OCI-LY3 (cell line): Measurements from ENCODE around the gene THY1.

ENCODE experiments used
- H2AFZ ChIP-seq: fragments of 200-600, 300-600 bp; shearing (Covaris generic); 2 replicates; pipeline ENCODE4 v1.6.0; 2014; ENCODE audit warnings: antibody characterized with exemption, low read depth, low read length
- H3K27ac ChIP-seq: fragments of 200-600, 300-600 bp; sonication (generic); 2 replicates; pipeline ENCODE4 v1.5.1; 2014; ENCODE audit warnings: mild to moderate bottlenecking, low read length, moderate library complexity, mixed read lengths
- H3K27me3 ChIP-seq: fragments of 200-600, 300-600 bp; sonication (generic); 2 replicates; pipeline ENCODE4 v1.6.1; 2014; ENCODE audit warnings: low read depth, low read length, mixed read lengths
- H3K36me3 ChIP-seq: fragments of 200-600, 300-600 bp; sonication (generic); replicated peaks from 2 replicates; pipeline ENCODE3; 2014; ENCODE audit warnings: low read depth, low read length, mixed read lengths
- H3K4me1 ChIP-seq: fragments of 300-600, 200-600 bp; sonication (generic); 2 replicates; pipeline ENCODE4 v1.6.1; 2014; ENCODE audit warnings: low read length, mixed read lengths
- H3K4me2 ChIP-seq: fragments of 200-600, 300-600 bp; sonication (generic); 2 replicates; pipeline ENCODE4 v1.6.1; 2014; ENCODE audit warnings: low read length, mixed read lengths
- H3K4me3 ChIP-seq: fragments of 300-600, 200-600 bp; sonication (generic); 2 replicates; pipeline ENCODE4 v1.5.1; 2014; ENCODE audit warnings: antibody characterized with exemption, mild to moderate bottlenecking, low read length, moderate library complexity
- H3K79me2 ChIP-seq: fragments of 300-600, 200-600 bp; shearing (Covaris generic); 2 replicates; pipeline ENCODE4 v1.6.1; 2014; ENCODE audit warnings: mild to moderate bottlenecking, low read length, mixed read lengths
- H3K9ac ChIP-seq: fragments of 300-600, 200-600 bp; shearing (Covaris generic); 2 replicates; pipeline ENCODE4 v1.6.0; 2014; ENCODE audit warnings: mild to moderate bottlenecking, low read length, moderate library complexity
- H3K9me3 ChIP-seq: fragments of 200-600, 300-600 bp; shearing (Covaris generic); 2 replicates; pipeline ENCODE4 v1.6.1; 2014; ENCODE audit warnings: low read length, mixed read lengths; ENCODE audit not compliant: insufficient read depth
- H4K20me1 ChIP-seq: fragments of 200-600, 300-600 bp; sonication (generic); 2 replicates; pipeline ENCODE4 v1.6.1; 2016; ENCODE audit warnings: low read length, mixed read lengths; ENCODE audit not compliant: insufficient read depth
- CTCF ChIP-seq: fragments of 200-600, 300-600 bp; sonication (generic); IDR thresholded peaks from 2 replicates; pipeline ENCODE4 v1.5.1; 2014; ENCODE audit warnings: antibody characterized with exemption, low read length, low read depth
- EZH2phosphoT487 ChIP-seq: fragments of 200-600 bp; shearing (Covaris generic); IDR thresholded peaks from 2 replicates; pipeline ENCODE4 v1.6.1; 2018; ENCODE audit warnings: antibody characterized with exemption, mixed run types, low read depth

THY1 gene

GRCh38 chr11:119417726-119418540 is 5.0 kb downstream of the THY1 start:
- H3K27ac ChIP-seq, result no peak overlapping the region
- H3K36me3 ChIP-seq, result peaks cover 4% of the 10 kb centered on the region
- no peaks in the 10 kb centered on the region for H3K79me2 ChIP-seq
- H3K4me2 ChIP-seq, result no peak overlapping the region
- H3K4me3 ChIP-seq, result no peak overlapping the region
- TF ChIP-seq EZH2phosphoT487, result no peak
- no peak for TF ChIP-seq CTCF
- no peaks in the 10 kb centered on the region for H3K27me3 ChIP-seq
- H2AFZ ChIP-seq, result no peak overlapping the region
- no peaks in the 10 kb centered on the region for H4K20me1 ChIP-seq
- H3K9ac ChIP-seq, result no peak overlapping the region
- no peaks in the 10 kb centered on the region for H3K9me3 ChIP-seq
- H3K4me1 ChIP-seq, result peaks cover 3% of the 10 kb centered on the region; the same call in 1 of the 2 replicates

- no peaks in the 10 kb centered on the region for H3K27me3 ChIP-seq
- H4K20me1 ChIP-seq, result no peaks in the 10 kb centered on the region
- H3K4me3 ChIP-seq, result no peak overlapping the region
- H3K27ac ChIP-seq, result no peak overlapping the region
- no peak overlapping the region for H2AFZ ChIP-seq
- H3K9ac ChIP-seq, result no peak overlapping the region
- H3K79me2 ChIP-seq, result no peaks in the 10 kb centered on the region
- peaks cover 4% of the 10 kb centered on the region for H3K36me3 ChIP-seq
- no peak overlapping the region for H3K4me2 ChIP-seq
- TF ChIP-seq CTCF, result no peak
- TF ChIP-seq EZH2phosphoT487, result no peak
- peaks cover 3% of the 10 kb centered on the region; the same call in 1 of the 2 replicates for H3K4me1 ChIP-seq
- H3K9me3 ChIP-seq, result no peaks in the 10 kb centered on the region
Measured at GRCh38 chr11:119416606-119417580, 6.1 kb downstream of the THY1 start.

- no peaks in the 10 kb centered on the region for H3K4me1 ChIP-seq
- no peak overlapping the region for H2AFZ ChIP-seq
- no peaks in the 10 kb centered on the region for H3K79me2 ChIP-seq
- H3K36me3 ChIP-seq, result peaks cover 4% of the 10 kb centered on the region
- no peaks in the 10 kb centered on the region for H3K27me3 ChIP-seq
- H3K4me3 ChIP-seq, result no peak overlapping the region
- H3K9me3 ChIP-seq, result no peaks in the 10 kb centered on the region
- no peak overlapping the region for H3K9ac ChIP-seq
- no peak overlapping the region for H3K27ac ChIP-seq
- H4K20me1 ChIP-seq, result no peaks in the 10 kb centered on the region
- TF ChIP-seq CTCF (no peak), EZH2phosphoT487 (no peak)
- no peak overlapping the region for H3K4me2 ChIP-seq
Measured at GRCh38 chr11:119415966-119416365, 7.0 kb downstream of the THY1 start.

GRCh38 chr11:119415517-119415916 is 7.5 kb downstream of the THY1 start:
- Histone ChIP-seq H4K20me1 (no peaks in the 10 kb centered on the region), H3K4me2 (no peak overlapping the region), H3K27me3 (no peaks in the 10 kb centered on the region), H3K79me2 (no peaks in the 10 kb centered on the region), H3K27ac (no peak overlapping the region), H3K36me3 (peaks cover 4% of the 10 kb centered on the region), H3K4me3 (no peak overlapping the region), H3K4me1 (no peaks in the 10 kb centered on the region), H3K9ac (no peak overlapping the region), H2AFZ (no peak overlapping the region), H3K9me3 (no peaks in the 10 kb centered on the region)
- TF ChIP-seq EZH2phosphoT487, result no peak
- TF ChIP-seq CTCF, result no peak
